ENCODE results near the gene CTBP2. TPM values are rescaled to one million over a fixed set of nuclear protein-coding genes. Genes with fewer than 3 reads are reported as not detected.

The CTBP2 gene
- total RNA-seq, 1 donor from 2014 or later: 57.7 TPM

GRCh38 chr10:125204400-125204799 lies 44.0 kb upstream of the CTBP2 start:
- DNase-seq (ENCODE audit: low spot score in 2 of 2): no peak
- Histone ChIP-seq H3K36me3 (no peaks in the 10 kb centered on the region), H3K27ac (no peak overlapping the region), H3K9me3 (no peaks in the 10 kb centered on the region), H3K4me3 (no peak overlapping the region), H3K27me3 (no peaks in the 10 kb centered on the region), H3K4me1 (no peaks in the 10 kb centered on the region)
- intact Hi-C loops (cut with DNase I): no loop called here
- no peak for TF ChIP-seq CTCF (IDR thresholded peaks at IDR 0.05)

- Histone ChIP-seq H3K9me3 (no peaks in the 10 kb centered on the region), H3K4me3 (no peak overlapping the region), H3K36me3 (no peaks in the 10 kb centered on the region), H3K27ac (no peak overlapping the region), H3K27me3 (no peaks in the 10 kb centered on the region), H3K4me1 (no peaks in the 10 kb centered on the region)
- TF ChIP-seq CTCF (IDR thresholded peaks at IDR 0.05): no peak
- DNase-seq (ENCODE audit: low spot score in 2 of 2): no peak
- intact Hi-C loops (cut with DNase I): no loop called here
Observed at GRCh38 chr10:125203186-125203800, 42.9 kb upstream of the CTBP2 start.

- DNase-seq (ENCODE audit: low spot score in 2 of 2): peak in 1 of 2 donors; percentile 44
- intact Hi-C loops (cut with DNase I): no loop called here
Observed at GRCh38 chr10:125201791-125202622, 41.6 kb upstream of the CTBP2 start.

GRCh38 chr10:125201108-125201524 lies 40.8 kb upstream of the CTBP2 start:
- no peak for DNase-seq (ENCODE audit: low spot score in 2 of 2)
- no peaks in the 10 kb centered on the region for H3K36me3 ChIP-seq
- H3K27me3 ChIP-seq: no peaks in the 10 kb centered on the region
- TF ChIP-seq CTCF (IDR thresholded peaks at IDR 0.05): no peak
- H3K27ac ChIP-seq: no peak overlapping the region
- no peaks in the 10 kb centered on the region for H3K9me3 ChIP-seq
- H3K4me3 ChIP-seq: no peak overlapping the region
- no peaks in the 10 kb centered on the region for H3K4me1 ChIP-seq
- intact Hi-C loops (cut with DNase I): no loop called here

More at GRCh38 chr10:125201791-125202622, 41.6 kb upstream of the CTBP2 start:
- H3K27me3 ChIP-seq: no peaks in the 10 kb centered on the region
- H3K36me3 ChIP-seq: no peaks in the 10 kb centered on the region
- H3K9me3 ChIP-seq: no peaks in the 10 kb centered on the region
- no peak overlapping the region for H3K4me3 ChIP-seq
- H3K4me1 ChIP-seq: no peaks in the 10 kb centered on the region
- TF ChIP-seq CTCF (IDR thresholded peaks at IDR 0.05): no peak
- no peak overlapping the region for H3K27ac ChIP-seq

GRCh38 chr10:125200396-125200795 lies 40.0 kb upstream of the CTBP2 start:
- Histone ChIP-seq H3K4me1 (no peaks in the 10 kb centered on the region), H3K4me3 (no peak overlapping the region), H3K27me3 (no peaks in the 10 kb centered on the region), H3K27ac (no peak overlapping the region), H3K36me3 (no peaks in the 10 kb centered on the region), H3K9me3 (no peaks in the 10 kb centered on the region)
- intact Hi-C loops (cut with DNase I): no loop called here
- DNase-seq (ENCODE audit: low spot score in 2 of 2): no peak
- no peak for TF ChIP-seq CTCF (IDR thresholded peaks at IDR 0.05)

Measured in ascending aorta (tissue), 2 donors.